ENCODE measurements around the gene NEU3. TPM values are rescaled to one million over a fixed set of nuclear protein-coding genes. Genes with fewer than 3 reads are reported as not detected.
A peak's percentile ranks its signal among the peaks of the same experiment; 100 is the strongest.
"Not testable (repeated sequence)": the region's sequence is repeated elsewhere in the genome, so short reads cannot be mapped to it uniquely, and the experiment has no call there.

NEU3 gene
- total and polyA plus RNA-seq, 8 donors: 3.1 to 7.2 (median 4.1) TPM

DNA sequence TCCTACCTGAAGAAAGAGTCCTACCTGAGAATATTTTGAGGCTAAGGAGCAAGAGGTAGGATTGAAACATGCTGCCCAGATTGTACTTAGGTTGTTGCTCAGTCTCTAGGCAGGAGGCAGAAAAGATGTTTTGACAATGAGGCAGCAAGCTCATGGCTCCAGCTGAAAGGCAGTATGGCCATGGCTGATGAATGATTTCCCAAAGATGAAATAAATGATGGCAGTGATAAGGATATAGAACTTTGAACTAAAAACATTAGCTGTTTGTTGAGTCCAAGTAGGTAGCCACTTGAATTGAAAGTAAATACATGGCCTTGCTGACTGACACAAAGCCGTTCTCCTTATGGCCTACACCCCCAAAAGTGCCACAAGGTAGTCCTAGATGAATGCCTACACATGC is 6.8 kb upstream of the NEU3 start:
- no peaks in the 10 kb centered on the region for H3K9me3 ChIP-seq
- no peaks in the 10 kb centered on the region for H3K27me3 ChIP-seq
- DNase-seq (no peak), ATAC-seq (no peak), FAIRE-seq (no peak)
- intact Hi-C loops (cut with DNase I): no loop called here
- peaks cover 0 to 13% (median 0%) of the 10 kb centered on the region in 3 donors for H3K36me3 ChIP-seq
- no peak for TF ChIP-seq CTCF (IDR thresholded peaks at IDR 0.05)
- WGBS, 2 donors: 88 to 97% methylated on average over 1 of the region's 1 CpG
- H3K4me1 ChIP-seq: peaks cover 0 to 4% (median 0%) of the 10 kb centered on the region in 3 donors
- H3K27ac ChIP-seq: no peak overlapping the region
- no peak overlapping the region for H3K4me3 ChIP-seq

DNA sequence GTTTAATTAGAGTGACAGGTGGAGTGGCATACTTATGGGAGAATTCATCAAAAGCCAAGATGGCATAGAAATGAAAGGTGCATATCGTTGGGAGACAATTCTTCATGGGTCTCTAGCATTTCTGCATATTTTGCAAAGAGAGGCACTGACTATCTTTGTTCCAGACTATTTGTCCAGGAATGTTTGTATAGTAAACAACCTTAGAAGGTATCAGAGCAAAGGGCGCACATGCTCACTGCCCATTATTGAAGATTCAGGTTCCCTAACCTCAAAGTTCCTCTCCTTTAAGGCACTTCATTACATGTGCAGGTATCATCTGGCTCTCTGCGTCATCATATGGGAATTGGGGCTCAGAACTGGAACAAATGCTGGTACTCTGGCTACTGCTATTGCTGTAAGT is 4.7 kb upstream of the NEU3 start:
- no peak overlapping the region for H3K27ac ChIP-seq
- no peak for FAIRE-seq
- no peaks in the 10 kb centered on the region for H3K27me3 ChIP-seq
- no peak for TF ChIP-seq CTCF (IDR thresholded peaks at IDR 0.05)
- DNase-seq: no peak
- H3K4me3 ChIP-seq: no peak overlapping the region
- H3K4me1 ChIP-seq: peaks cover 0 to 4% (median 0%) of the 10 kb centered on the region in 3 donors
- H3K36me3 ChIP-seq: peaks cover 0 to 2% (median 0%) of the 10 kb centered on the region in 3 donors
- intact Hi-C loops (cut with DNase I): no loop called here
- 51 to 53% methylated on average over 3 of the region's 3 CpGs for WGBS, 2 donors
- no peaks in the 10 kb centered on the region for H3K9me3 ChIP-seq
- ATAC-seq: no peak

DNA sequence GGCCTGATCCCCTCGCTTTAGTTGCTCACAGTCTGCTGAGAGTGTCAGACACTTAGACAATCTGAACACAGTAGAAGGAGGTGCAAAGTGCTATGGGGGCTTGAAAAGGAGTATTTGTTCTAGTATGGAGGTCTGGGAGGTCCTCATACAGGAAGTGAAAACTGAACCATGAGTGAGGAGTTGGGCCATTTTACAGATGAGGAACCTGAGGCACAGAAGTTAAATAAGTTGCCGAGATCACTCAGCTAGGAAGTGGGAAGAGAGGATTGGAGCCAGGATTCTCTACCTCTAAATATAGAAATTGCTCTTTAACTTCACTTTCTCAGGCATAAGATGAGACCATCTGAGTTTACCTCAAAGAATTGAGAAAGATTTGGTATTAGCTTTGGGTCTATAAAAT is 4.0 kb upstream of the NEU3 start:
- Histone ChIP-seq H3K4me3 (no peak overlapping the region), H3K36me3 (no peaks in the 10 kb centered on the region), H3K27ac (no peak overlapping the region), H3K9me3 (no peaks in the 10 kb centered on the region), H3K4me1 (peaks cover 0 to 4% (median 3%) of the 10 kb centered on the region in 3 donors), H3K27me3 (no peaks in the 10 kb centered on the region)
- DNase-seq (no peak), FAIRE-seq (no peak), ATAC-seq (no peak)
- 89 to 94% methylated on average over 2 of the region's 2 CpGs for WGBS, 2 donors
- intact Hi-C loops (cut with DNase I): no loop called here
- TF ChIP-seq CTCF (IDR thresholded peaks at IDR 0.05): no peak

DNA sequence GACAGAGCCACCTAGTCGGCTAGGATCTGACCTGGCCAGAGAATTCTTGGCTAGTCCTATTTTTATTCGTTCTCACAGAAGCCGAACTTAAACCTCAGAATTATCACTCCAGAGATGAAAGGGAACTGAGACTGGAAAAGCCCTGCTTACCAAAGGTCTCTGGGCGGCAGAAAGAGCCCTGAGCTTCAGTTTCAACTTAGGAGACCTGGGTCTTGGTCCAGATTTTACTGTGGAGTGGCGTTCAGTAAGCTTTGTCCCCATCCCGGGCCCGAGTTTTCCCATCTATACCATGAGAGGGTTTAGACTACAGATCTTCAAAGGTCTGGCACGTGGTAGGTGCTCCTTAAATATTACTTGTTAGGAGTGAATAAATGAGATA is 516 bp downstream of the NEU3 start:
- no peaks in the 10 kb centered on the region for H3K27me3 ChIP-seq
- no peaks in the 10 kb centered on the region for H3K9me3 ChIP-seq
- peaks cover 0 to 8% (median 5%) of the 10 kb centered on the region in 3 donors for H3K4me1 ChIP-seq
- H3K27ac ChIP-seq: peak overlapping the region; percentile 56 to 77 (median 64)
- WGBS, 2 donors: 1 to 3% methylated on average over 8 of the region's 8 CpGs
- no peak for TF ChIP-seq CTCF (IDR thresholded peaks at IDR 0.05)
- ATAC-seq: peak; percentile 3 to 21 (median 8)
- no peak for FAIRE-seq
- no peak for DNase-seq
- no peaks in the 10 kb centered on the region for H3K36me3 ChIP-seq
- intact Hi-C loops (cut with DNase I): no loop called here
- H3K4me3 ChIP-seq: peak overlapping the region; percentile 60 to 67 (median 64)

GRCh38 chr11:74990150-74990549 is 1.4 kb downstream of the NEU3 start:
- FAIRE-seq; H3K9me3 ChIP-seq; DNase-seq; H3K4me3 ChIP-seq; H3K27ac ChIP-seq; H3K4me1 ChIP-seq; H3K27me3 ChIP-seq; ATAC-seq; intact Hi-C loops (cut with DNase I); H3K36me3 ChIP-seq: not testable (repeated sequence)
- 88 to 89% methylated on average over 4 of the region's 4 CpGs for WGBS, 2 donors
